ENCODE results near the gene TMEM38A. TPM values are rescaled to one million over a fixed set of nuclear protein-coding genes. Genes with fewer than 3 reads are reported as not detected.

Gene TMEM38A
- total and polyA plus RNA-seq, 4 donors: 3.1 to 6.2 (median 3.9) TPM

DNA sequence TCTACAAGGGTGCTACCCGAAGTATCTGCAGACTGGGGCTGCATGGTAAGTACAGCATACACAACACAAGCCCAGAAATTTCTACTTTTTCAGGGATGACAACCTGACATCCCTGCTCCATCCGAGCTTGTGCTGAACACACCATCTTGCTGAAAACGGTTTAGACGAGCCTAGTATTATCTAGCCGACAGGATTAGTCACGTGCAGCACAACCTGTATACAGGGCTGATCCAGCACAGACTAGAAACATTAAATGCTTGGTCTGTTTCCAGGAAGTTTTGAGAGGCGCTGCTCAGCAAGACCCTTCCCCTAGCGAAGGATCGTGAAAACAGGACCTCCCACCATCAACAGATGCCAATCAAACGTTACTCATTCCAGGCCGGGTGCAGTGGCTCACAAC lies 5.2 kb upstream of the TMEM38A start:
- Histone ChIP-seq H3K4me3 (ENCODE audit: low read depth in 1 of 3, low read length in 3 of 3) (no peak overlapping the region), H3K4me1 (ENCODE audit: control insufficient read depth in 4 of 4, insufficient read depth in 4 of 4, low read length in 3 of 4) (peaks cover 0 to 26% (median 14%) of the 10 kb centered on the region in 4 donors), H3K9me3 (ENCODE audit: control insufficient read depth in 4 of 4, low read length in 3 of 4) (no peaks in the 10 kb centered on the region), H3K27ac (ENCODE audit: low read depth in 1 of 2, low read length in 2 of 2) (no peak overlapping the region), H3K27me3 (ENCODE audit: control insufficient read depth in 4 of 4, insufficient read depth in 4 of 4, low read length in 3 of 4) (no peaks in the 10 kb centered on the region), H3K9ac (ENCODE audit: low read depth in 1 of 2, low read length in 2 of 2) (no peak overlapping the region), H3K36me3 (ENCODE audit: control insufficient read depth in 4 of 4, insufficient read depth in 3 of 4, low read depth in 1 of 4, low read length in 3 of 4) (peaks cover 12 to 54% (median 41%) of the 10 kb centered on the region in 4 donors)
- WGBS: 91% methylated on average over 11 of the region's 11 CpGs
- no peak for DNase-seq (ENCODE audit: low spot score)
- TF ChIP-seq RAD21 (IDR thresholded peaks at IDR 0.05): no peak
- TF ChIP-seq, protein P1, sequence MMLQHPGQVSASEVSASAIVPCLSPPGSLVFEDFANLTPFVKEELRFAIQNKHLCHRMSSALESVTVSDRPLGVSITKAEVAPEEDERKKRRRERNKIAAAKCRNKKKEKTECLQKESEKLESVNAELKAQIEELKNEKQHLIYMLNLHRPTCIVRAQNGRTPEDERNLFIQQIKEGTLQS (IDR thresholded peaks at IDR 0.05): no peak
- TF ChIP-seq HNF4G (IDR thresholded peaks at IDR 0.05): no peak
- no peak for TF ChIP-seq EGR1 (IDR thresholded peaks at IDR 0.05; ENCODE audit: low read depth in 2 of 2)
- TF ChIP-seq, protein P2, sequence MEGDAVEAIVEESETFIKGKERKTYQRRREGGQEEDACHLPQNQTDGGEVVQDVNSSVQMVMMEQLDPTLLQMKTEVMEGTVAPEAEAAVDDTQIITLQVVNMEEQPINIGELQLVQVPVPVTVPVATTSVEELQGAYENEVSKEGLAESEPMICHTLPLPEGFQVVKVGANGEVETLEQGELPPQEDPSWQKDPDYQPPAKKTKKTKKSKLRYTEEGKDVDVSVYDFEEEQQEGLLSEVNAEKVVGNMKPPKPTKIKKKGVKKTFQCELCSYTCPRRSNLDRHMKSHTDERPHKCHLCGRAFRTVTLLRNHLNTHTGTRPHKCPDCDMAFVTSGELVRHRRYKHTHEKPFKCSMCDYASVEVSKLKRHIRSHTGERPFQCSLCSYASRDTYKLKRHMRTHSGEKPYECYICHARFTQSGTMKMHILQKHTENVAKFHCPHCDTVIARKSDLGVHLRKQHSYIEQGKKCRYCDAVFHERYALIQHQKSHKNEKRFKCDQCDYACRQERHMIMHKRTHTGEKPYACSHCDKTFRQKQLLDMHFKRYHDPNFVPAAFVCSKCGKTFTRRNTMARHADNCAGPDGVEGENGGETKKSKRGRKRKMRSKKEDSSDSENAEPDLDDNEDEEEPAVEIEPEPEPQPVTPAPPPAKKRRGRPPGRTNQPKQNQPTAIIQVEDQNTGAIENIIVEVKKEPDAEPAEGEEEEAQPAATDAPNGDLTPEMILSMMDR (IDR thresholded peaks at IDR 0.05; ENCODE audit: low read depth, low read length, missing input control): no peak
- TF ChIP-seq FOXA2 (IDR thresholded peaks at IDR 0.05): no peak
- TF ChIP-seq RXRA (IDR thresholded peaks at IDR 0.05): no peak
- no peak for TF ChIP-seq JUND (IDR thresholded peaks at IDR 0.05)
- no peak for TF ChIP-seq FOXA1 (IDR thresholded peaks at IDR 0.05)
- no peak for TF ChIP-seq GABPA (IDR thresholded peaks at IDR 0.05 in 1 of 2, conservative IDR thresholded peaks at IDR 0.05 in 1 of 2)
- TF ChIP-seq TAF1 (conservative IDR thresholded peaks at IDR 0.05): no peak
- TF ChIP-seq, protein P3, sequence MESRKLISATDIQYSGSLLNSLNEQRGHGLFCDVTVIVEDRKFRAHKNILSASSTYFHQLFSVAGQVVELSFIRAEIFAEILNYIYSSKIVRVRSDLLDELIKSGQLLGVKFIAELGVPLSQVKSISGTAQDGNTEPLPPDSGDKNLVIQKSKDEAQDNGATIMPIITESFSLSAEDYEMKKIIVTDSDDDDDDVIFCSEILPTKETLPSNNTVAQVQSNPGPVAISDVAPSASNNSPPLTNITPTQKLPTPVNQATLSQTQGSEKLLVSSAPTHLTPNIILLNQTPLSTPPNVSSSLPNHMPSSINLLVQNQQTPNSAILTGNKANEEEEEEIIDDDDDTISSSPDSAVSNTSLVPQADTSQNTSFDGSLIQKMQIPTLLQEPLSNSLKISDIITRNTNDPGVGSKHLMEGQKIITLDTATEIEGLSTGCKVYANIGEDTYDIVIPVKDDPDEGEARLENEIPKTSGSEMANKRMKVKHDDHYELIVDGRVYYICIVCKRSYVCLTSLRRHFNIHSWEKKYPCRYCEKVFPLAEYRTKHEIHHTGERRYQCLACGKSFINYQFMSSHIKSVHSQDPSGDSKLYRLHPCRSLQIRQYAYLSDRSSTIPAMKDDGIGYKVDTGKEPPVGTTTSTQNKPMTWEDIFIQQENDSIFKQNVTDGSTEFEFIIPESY (IDR thresholded peaks at IDR 0.05): no peak
- no peak for TF ChIP-seq HNF4A (conservative IDR thresholded peaks at IDR 0.05)
- no peak for TF ChIP-seq SP1 (IDR thresholded peaks at IDR 0.05)
- TF ChIP-seq YY1 (IDR thresholded peaks at IDR 0.05): no peak

DNA sequence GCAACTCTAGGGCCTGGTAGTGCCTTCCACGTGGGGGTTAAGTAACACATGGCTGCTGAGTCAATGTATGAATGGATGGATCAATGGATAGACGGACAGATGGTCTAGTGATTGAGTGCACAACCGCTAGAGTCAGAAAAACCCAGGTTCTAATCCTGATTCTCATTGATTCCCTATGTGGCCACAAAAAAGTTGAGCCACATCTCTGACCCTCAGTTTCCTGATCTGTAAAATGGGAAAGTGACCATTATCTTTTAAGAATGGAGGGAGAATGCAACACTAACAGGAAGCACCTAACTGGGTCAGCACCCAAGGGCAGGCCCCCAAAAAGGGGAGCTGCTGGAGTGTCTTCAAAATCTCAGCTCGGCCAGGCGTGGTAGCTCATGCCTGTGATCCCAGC lies 3.6 kb upstream of the TMEM38A start:
- 84% methylated on average over 5 of the region's 5 CpGs for WGBS
- no peak overlapping the region for H3K4me3 ChIP-seq (ENCODE audit: low read depth in 1 of 3, low read length in 3 of 3)
- peaks cover 0 to 34% (median 21%) of the 10 kb centered on the region in 4 donors for H3K4me1 ChIP-seq (ENCODE audit: control insufficient read depth in 4 of 4, insufficient read depth in 4 of 4, low read length in 3 of 4)
- H3K27me3 ChIP-seq (ENCODE audit: control insufficient read depth in 4 of 4, insufficient read depth in 4 of 4, low read length in 3 of 4): no peaks in the 10 kb centered on the region
- H3K27ac ChIP-seq (ENCODE audit: low read depth in 1 of 2, low read length in 2 of 2): no peak overlapping the region
- H3K9ac ChIP-seq (ENCODE audit: low read depth in 1 of 2, low read length in 2 of 2): no peak overlapping the region
- DNase-seq (ENCODE audit: low spot score): no peak
- TF ChIP-seq EGR1 (IDR thresholded peaks at IDR 0.05; ENCODE audit: low read depth in 2 of 2): no peak
- TF ChIP-seq, protein P1 (IDR thresholded peaks at IDR 0.05): no peak
- TF ChIP-seq, protein P4, sequence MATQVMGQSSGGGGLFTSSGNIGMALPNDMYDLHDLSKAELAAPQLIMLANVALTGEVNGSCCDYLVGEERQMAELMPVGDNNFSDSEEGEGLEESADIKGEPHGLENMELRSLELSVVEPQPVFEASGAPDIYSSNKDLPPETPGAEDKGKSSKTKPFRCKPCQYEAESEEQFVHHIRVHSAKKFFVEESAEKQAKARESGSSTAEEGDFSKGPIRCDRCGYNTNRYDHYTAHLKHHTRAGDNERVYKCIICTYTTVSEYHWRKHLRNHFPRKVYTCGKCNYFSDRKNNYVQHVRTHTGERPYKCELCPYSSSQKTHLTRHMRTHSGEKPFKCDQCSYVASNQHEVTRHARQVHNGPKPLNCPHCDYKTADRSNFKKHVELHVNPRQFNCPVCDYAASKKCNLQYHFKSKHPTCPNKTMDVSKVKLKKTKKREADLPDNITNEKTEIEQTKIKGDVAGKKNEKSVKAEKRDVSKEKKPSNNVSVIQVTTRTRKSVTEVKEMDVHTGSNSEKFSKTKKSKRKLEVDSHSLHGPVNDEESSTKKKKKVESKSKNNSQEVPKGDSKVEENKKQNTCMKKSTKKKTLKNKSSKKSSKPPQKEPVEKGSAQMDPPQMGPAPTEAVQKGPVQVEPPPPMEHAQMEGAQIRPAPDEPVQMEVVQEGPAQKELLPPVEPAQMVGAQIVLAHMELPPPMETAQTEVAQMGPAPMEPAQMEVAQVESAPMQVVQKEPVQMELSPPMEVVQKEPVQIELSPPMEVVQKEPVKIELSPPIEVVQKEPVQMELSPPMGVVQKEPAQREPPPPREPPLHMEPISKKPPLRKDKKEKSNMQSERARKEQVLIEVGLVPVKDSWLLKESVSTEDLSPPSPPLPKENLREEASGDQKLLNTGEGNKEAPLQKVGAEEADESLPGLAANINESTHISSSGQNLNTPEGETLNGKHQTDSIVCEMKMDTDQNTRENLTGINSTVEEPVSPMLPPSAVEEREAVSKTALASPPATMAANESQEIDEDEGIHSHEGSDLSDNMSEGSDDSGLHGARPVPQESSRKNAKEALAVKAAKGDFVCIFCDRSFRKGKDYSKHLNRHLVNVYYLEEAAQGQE (IDR thresholded peaks at IDR 0.05): no peak
- TF ChIP-seq GABPA (IDR thresholded peaks at IDR 0.05 in 1 of 2, conservative IDR thresholded peaks at IDR 0.05 in 1 of 2): no peak
- TF ChIP-seq FOXA1 (IDR thresholded peaks at IDR 0.05): no peak
- TF ChIP-seq HNF4A (conservative IDR thresholded peaks at IDR 0.05): no peak
- TF ChIP-seq TAF1 (conservative IDR thresholded peaks at IDR 0.05): no peak
- no peak for TF ChIP-seq RXRA (IDR thresholded peaks at IDR 0.05)
- TF ChIP-seq, protein P5, sequence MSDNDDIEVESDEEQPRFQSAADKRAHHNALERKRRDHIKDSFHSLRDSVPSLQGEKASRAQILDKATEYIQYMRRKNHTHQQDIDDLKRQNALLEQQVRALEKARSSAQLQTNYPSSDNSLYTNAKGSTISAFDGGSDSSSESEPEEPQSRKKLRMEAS (IDR thresholded peaks at IDR 0.05): no peak
- TF ChIP-seq JUND (IDR thresholded peaks at IDR 0.05): no peak
- H3K36me3 ChIP-seq (ENCODE audit: control insufficient read depth in 4 of 4, insufficient read depth in 3 of 4, low read depth in 1 of 4, low read length in 3 of 4): peaks cover 7 to 39% (median 30%) of the 10 kb centered on the region in 4 donors
- H3K9me3 ChIP-seq (ENCODE audit: control insufficient read depth in 4 of 4, low read length in 3 of 4): no peaks in the 10 kb centered on the region

Data from liver (tissue), 9 donors.